Endodermal cell (in vitro differentiated cells): ENCODE results near the gene SLC26A11. TPM values are rescaled to one million over a fixed set of nuclear protein-coding genes. Genes with fewer than 3 reads are reported as not detected.

Experiments
- DNase-seq: peaks from one replicate; pipeline ENCODE4 v3.0.0-alpha.2; 2017
- H3K27ac ChIP-seq: 2 replicates; pipeline ENCODE4 v1.5.1; 2013; ENCODE audit warnings: mild to moderate bottlenecking, low read depth, low read length, moderate library complexity
- H3K27me3 ChIP-seq: 2 replicates; pipeline ENCODE4 v1.6.1; 2013; ENCODE audit warnings: mild to moderate bottlenecking, low read length, moderate library complexity; ENCODE audit not compliant: insufficient read depth, control insufficient read depth, poor library complexity, severe bottlenecking
- H3K36me3 ChIP-seq: 2 replicates; pipeline ENCODE4 v1.7.0; 2013; ENCODE audit warnings: mild to moderate bottlenecking, low read length, moderate library complexity; ENCODE audit not compliant: control insufficient read depth, insufficient read depth
- H3K4me1 ChIP-seq: one replicate; pipeline ENCODE4 v1.7.0; 2013; ENCODE audit warnings: low read length; ENCODE audit not compliant: control insufficient read depth, insufficient read depth
- H3K4me3 ChIP-seq: 2 replicates; pipeline ENCODE4 v1.5.1; 2013; ENCODE audit warnings: mild to moderate bottlenecking, low read length, moderate library complexity
- H3K9ac ChIP-seq: 2 replicates; pipeline ENCODE4 v1.6.1; 2013; ENCODE audit warnings: mild to moderate bottlenecking, low read length, moderate library complexity; ENCODE audit not compliant: poor library complexity, severe bottlenecking; ENCODE audit errors: extremely low read depth
- H3K9me3 ChIP-seq: 2 replicates; pipeline ENCODE4 v1.6.1; 2013; ENCODE audit warnings: mild to moderate bottlenecking, low read length, moderate library complexity; ENCODE audit not compliant: control insufficient read depth
- H3K27ac Mint-ChIP-seq: 2 replicates; pipeline ENCODE4 v1.8.0; 2020; ENCODE audit warnings: mixed read lengths
- H3K27me3 Mint-ChIP-seq: 2 replicates; pipeline ENCODE4 v1.8.0; 2021; ENCODE audit warnings: mild to moderate bottlenecking, mixed read lengths; ENCODE audit not compliant: insufficient read depth
- H3K36me3 Mint-ChIP-seq: 2 replicates; pipeline ENCODE4 v1.8.0; 2020; ENCODE audit warnings: low read depth, mixed read lengths
- H3K4me1 Mint-ChIP-seq: 2 replicates; pipeline ENCODE4 v1.8.0; 2020; ENCODE audit warnings: mixed read lengths
- H3K4me3 Mint-ChIP-seq: 2 replicates; pipeline ENCODE4 v1.8.0; 2020; ENCODE audit warnings: mild to moderate bottlenecking, moderate library complexity, mixed read lengths
- H3K9me3 Mint-ChIP-seq: 2 replicates; pipeline ENCODE4 v1.8.0; 2020; ENCODE audit warnings: mild to moderate bottlenecking, mixed read lengths
- WGBS, 2 experiments: methylation state at CpG; one replicate each; pipeline versions ENCODE4 v1.1.5 to v1.1.7; 2013; ENCODE audit warnings: missing lambda C conversion rate in 2 of 2, mixed read lengths in 1 of 2; ENCODE audit not compliant: insufficient coverage in 1 of 2, insufficient read length in 1 of 2; 5-methylcytosine and 5-hydroxymethylcytosine counted together
- total RNA-seq, 2 donors: library from RNA; stranded (reverse); fragmentation: NEBNext Ultra II Directional in 1 of 2; extraction: Animal tissue kit (Norgen Biotek cat#: 25700) in 1 of 2; gene quantifications; 2 replicates in 1 of 2; 3 replicates in 1 of 2; pipeline ENCODE4 v1.2.1, GENCODE V29; 2021
- TF ChIP-seq, protein P1 (sequence below): fragments of 200-600 bp; sonication (generic); conservative IDR thresholded peaks from 2 replicates; pipeline ENCODE4 v1.5.0; 2021; ENCODE audit warnings: antibody characterized with exemption, mild to moderate bottlenecking

Gene SLC26A11
- total RNA-seq, 2 donors from 2014 or later, result 43.7 to 48.2 TPM

DNA sequence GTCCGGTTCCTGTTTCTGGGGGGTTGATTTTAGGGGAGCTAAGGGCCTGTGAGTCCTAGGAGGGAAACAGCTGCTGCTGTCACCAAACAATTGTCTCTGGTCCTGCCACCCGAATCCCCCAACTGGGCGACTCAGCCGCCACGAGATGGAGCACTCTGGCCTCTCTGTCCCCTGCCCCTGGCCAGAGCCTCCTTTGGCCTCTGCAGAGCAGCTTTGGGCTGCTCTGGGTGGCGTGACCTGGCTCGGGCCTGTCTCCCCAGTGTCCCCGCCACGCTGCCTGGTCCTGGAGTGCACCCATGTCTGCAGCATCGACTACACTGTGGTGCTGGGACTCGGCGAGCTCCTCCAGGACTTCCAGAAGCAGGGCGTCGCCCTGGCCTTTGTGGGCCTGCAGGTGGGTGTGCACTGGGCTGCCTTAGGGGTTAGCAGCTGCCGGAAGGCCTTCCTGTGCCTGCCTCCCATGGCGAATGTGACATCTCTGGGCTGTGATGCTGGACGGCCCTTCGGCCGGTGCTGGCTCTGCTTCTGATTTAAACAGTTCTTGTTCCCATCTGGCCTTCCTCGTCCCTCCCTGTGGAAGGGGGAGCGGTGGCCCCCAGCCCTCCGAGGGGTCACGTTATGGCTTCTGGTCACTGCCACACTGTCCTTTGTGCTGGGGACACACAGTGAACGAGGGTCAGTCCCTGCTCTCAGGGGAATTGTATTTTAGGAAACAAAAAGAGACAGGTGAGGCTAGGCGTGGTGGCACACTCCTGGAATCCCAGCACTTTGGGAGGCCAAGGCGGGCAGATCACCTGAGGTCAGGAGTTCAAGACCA lies 28.9 kb downstream of the SLC26A11 start:
- H3K36me3 Mint-ChIP-seq, result peaks cover 43% of the 10 kb centered on the region
- DNase-seq, result peak; percentile 54
- peak overlapping the region; percentile 64 for H3K27ac Mint-ChIP-seq
- H3K4me1 ChIP-seq, result no peaks in the 10 kb centered on the region
- TF ChIP-seq, protein P1, sequence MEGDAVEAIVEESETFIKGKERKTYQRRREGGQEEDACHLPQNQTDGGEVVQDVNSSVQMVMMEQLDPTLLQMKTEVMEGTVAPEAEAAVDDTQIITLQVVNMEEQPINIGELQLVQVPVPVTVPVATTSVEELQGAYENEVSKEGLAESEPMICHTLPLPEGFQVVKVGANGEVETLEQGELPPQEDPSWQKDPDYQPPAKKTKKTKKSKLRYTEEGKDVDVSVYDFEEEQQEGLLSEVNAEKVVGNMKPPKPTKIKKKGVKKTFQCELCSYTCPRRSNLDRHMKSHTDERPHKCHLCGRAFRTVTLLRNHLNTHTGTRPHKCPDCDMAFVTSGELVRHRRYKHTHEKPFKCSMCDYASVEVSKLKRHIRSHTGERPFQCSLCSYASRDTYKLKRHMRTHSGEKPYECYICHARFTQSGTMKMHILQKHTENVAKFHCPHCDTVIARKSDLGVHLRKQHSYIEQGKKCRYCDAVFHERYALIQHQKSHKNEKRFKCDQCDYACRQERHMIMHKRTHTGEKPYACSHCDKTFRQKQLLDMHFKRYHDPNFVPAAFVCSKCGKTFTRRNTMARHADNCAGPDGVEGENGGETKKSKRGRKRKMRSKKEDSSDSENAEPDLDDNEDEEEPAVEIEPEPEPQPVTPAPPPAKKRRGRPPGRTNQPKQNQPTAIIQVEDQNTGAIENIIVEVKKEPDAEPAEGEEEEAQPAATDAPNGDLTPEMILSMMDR, result no peak
- H3K4me3 Mint-ChIP-seq, result no peak overlapping the region
- H3K36me3 ChIP-seq, result peaks cover 34% of the 10 kb centered on the region
- no peaks in the 10 kb centered on the region for H3K4me1 Mint-ChIP-seq
- H3K27me3 ChIP-seq, result no peaks in the 10 kb centered on the region
- no peak overlapping the region for H3K4me3 ChIP-seq
- no peak overlapping the region for H3K9ac ChIP-seq
- no peaks in the 10 kb centered on the region for H3K9me3 Mint-ChIP-seq
- no peaks in the 10 kb centered on the region for H3K9me3 ChIP-seq
- no peaks in the 10 kb centered on the region for H3K27me3 Mint-ChIP-seq
- no peak overlapping the region for H3K27ac ChIP-seq
- 91 to 92% methylated on average over 16 to 26 of the region's 26 CpGs for WGBS, 2 experiments

DNA sequence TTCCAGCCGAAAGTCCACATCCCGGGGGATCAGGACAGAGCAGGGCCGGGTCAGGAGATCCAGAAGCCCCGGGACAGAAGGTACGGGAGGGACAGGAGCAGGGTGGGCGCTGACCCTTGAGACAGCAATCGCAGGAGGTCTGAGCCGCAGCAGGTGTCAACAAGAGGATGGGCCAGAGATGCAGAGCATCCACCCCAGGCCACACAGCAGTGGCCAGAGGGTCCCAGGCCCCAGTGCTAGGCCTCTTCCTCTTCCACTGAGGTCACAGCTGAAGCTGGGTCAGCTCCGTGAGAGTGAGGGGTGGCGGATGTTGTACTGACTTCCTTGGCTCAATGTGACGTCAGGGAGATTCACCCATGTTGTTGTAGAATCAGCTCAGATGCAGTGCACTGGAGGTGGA lies 31.7 kb downstream of the SLC26A11 start:
- H3K9ac ChIP-seq, result no peak overlapping the region
- Mint-ChIP-seq H3K4me1 (no peaks in the 10 kb centered on the region), H3K27ac (peak overlapping the region; percentile 30), H3K36me3 (peaks cover 42% of the 10 kb centered on the region), H3K9me3 (no peaks in the 10 kb centered on the region), H3K27me3 (no peaks in the 10 kb centered on the region), H3K4me3 (no peak overlapping the region)
- peak; percentile 45 for DNase-seq
- TF ChIP-seq, protein P1, result no peak
- WGBS, 2 experiments, result 94 to 96% methylated on average over 5 to 11 of the region's 11 CpGs
- H3K4me1 ChIP-seq, result no peaks in the 10 kb centered on the region
- H3K36me3 ChIP-seq, result peaks cover 32% of the 10 kb centered on the region
- no peak overlapping the region for H3K27ac ChIP-seq
- H3K27me3 ChIP-seq, result no peaks in the 10 kb centered on the region
- no peaks in the 10 kb centered on the region for H3K9me3 ChIP-seq
- no peak overlapping the region for H3K4me3 ChIP-seq

DNA sequence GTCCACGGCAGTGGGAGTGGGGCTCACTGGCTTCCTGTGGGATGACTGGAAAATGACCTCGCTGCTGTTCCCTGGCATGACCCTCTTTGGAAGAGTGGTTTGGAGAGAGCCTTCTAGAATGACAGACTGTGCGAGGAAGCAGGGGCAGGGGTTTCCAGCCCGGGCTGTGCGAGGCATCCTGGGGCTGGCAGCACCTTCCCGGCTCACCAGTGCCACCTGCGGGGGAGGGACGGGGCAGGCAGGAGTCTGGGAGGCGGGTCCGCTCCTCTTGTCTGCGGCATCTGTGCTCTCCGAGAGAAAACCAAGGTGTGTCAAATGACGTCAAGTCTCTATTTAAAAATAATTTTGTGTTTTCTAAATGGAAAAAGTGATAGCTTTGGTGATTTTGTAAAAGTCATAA lies 32.6 kb downstream of the SLC26A11 start:
- Histone ChIP-seq H3K27ac (no peak overlapping the region), H3K27me3 (no peaks in the 10 kb centered on the region)
- WGBS, 2 experiments, result 77 to 83% methylated on average over 12 to 13 of the region's 13 CpGs

More for the DNA sequence above, 32.6 kb downstream of the SLC26A11 start:
- Mint-ChIP-seq H3K4me3 (no peak overlapping the region), H3K27ac (no peak overlapping the region), H3K36me3 (peaks cover 41% of the 10 kb centered on the region), H3K27me3 (no peaks in the 10 kb centered on the region), H3K9me3 (no peaks in the 10 kb centered on the region), H3K4me1 (peaks cover 7% of the 10 kb centered on the region)
- Histone ChIP-seq H3K36me3 (peaks cover 32% of the 10 kb centered on the region), H3K4me1 (no peaks in the 10 kb centered on the region), H3K4me3 (no peak overlapping the region), H3K9me3 (no peaks in the 10 kb centered on the region), H3K9ac (no peak overlapping the region)
- TF ChIP-seq, protein P1, result peak; percentile 75
- peak; percentile 91 for DNase-seq
